ENCODE data around the gene ARR3.
A peak's percentile ranks its signal among the peaks of the same experiment; 100 is the strongest.
"Not testable (repeated sequence)": the region's sequence is repeated elsewhere in the genome, so short reads cannot be mapped to it uniquely, and the experiment has no call there.

ARR3 gene

DNA sequence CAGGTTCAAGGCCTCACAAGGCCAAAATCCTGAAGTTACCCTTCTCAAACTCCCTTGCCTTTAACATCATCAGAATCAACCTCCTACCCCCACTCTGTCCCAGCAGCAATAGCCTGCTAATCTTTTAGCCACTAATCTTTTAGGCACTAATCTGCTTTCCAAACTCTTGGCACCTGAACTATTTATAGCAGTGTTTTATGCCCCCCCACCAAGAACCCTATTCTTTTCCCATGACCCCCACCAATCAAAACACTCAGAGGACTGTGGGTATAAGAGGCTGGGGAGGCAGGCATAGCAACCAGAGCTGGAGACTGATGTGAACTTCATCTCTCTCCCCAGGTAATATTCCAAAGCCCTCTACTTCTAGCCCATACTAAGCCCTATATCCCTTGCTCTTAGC is at the start of gene ARR3:
TSS of gene ARR3 (plus strand) at position 301 of the 400 bp plus-strand sequence. CDS start 1,052 bp downstream, outside the sequence.
- no peak within 1 kb of the TSS for H3K27ac ChIP-seq
- H3K4me3 ChIP-seq, result no peak within 1 kb of the TSS

DNA sequence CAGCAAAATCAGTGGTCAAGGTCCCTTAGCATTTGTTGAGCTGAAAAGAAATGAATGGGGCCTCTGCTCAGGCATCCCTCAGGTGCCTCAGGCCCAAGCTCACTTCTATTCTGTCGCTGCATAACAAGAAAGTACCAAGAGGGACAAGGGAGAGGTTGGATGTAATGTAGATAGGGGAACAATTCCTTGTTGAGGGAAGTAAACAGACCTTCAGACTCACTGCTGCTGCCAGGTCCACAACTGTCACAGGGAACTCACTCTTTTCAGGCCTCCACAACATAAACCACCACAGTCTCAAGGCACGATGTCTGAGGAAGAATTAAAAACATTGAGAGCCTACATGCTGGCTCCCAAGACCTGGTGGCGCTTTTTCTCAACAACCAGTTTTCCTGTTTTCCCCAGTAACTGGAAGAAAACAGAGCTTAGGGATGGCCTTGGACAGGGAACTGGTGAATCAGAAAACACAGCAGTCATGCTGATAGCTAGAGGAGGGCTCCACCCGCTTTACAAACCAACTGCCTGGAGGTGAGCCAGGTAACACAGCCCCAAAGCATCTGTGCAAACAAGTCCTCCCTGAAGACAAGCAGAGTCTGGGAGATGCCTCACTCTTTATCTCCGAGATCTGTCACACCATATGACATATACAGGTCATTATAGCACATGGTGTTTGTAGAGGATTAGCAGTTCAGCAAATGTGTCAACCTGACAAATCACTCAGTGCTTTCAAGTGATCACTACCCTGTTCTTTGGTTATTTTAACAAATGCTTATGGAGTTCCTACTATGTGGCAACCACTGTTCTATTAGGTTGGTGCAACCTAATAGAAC is 48.0 kb upstream of the ARR3 start:
- Histone ChIP-seq H3K4me3 (no peak overlapping the region), H3K27ac (peak overlapping the region in 3 of 21 experiments; percentile 14 to 34 (median 26))

DNA sequence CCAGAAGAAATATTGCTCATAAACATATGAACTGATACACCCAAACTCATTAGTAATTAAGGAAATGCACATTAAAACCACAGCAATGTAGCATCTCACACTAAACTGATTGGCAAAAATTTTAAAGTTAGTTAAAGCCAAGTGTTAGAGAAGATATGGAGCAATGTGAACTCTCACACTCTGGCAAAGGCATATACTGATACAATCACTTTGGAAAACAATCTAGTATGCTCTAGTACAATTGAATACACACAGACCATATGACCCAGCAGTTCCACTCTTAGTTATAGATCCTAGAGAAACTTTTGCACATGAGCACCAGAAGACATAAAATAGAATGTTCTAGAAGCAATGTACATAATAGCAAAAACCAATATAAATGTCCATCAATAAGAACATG is 42.1 kb upstream of the ARR3 start:
- H3K27ac ChIP-seq, result no peak overlapping the region
- no peak overlapping the region for H3K4me3 ChIP-seq

DNA sequence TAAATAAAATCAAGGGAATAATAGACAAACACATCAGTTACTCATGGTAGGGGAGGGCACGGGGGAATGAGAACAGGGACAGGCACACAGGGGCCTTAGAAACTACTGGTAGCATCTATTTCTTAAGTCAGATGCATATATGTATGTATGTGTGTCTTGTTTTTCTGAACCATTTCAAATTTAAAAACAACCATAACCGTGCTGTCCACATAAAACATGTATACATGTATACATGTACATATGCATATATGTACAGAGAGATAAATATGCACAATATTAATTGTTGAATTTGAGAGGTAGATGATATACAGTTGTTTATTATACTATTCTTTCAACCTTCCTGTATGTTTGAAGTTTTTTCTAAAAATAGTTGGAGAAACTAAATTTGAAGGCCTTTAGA is 41.4 kb upstream of the ARR3 start:
- Histone ChIP-seq H3K4me3 (no peak overlapping the region), H3K27ac (no peak overlapping the region)

DNA sequence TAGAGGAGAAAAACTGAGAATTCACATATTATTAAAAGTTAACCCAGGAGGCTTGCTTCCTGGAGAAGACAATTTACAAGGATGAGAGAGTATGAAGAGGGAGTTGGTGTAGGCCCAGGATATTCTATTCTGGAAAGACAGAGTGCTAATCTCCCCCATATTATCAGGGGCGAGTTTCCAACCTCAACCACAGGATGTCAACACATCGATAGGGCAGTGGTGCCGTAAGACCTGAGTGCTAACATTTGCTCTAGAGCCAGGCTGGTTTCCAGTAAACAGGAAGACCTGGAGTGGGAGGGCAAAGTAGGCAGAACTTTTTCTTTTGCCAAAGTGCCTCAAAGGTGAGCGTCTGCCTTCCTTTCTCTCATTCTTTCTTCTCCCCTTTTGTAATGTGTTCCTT is 36.5 kb upstream of the ARR3 start:
- no peak overlapping the region for H3K27ac ChIP-seq
- no peak overlapping the region for H3K4me3 ChIP-seq

DNA sequence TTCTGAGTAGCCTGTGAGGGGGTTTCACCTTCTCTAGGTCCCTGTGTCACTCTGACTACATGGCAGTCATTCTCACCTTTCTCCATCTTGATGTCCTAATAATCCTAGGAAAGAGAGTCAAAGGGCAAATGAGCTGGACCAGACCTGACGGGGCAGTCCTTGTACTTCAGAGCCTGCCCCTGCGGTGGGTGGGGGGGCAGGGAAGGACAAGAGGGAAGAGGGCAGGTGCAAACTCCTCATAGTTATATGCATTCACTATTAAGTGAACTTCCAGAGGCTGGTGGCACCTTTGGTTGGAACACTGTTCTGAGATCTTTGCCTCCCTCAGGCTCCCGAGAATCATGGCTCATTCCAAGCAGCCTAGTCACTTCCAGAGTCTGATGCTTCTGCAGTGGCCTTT is 33.8 kb upstream of the ARR3 start, which contains the start of gene AWAT1:
TSS of gene AWAT1 (plus strand) at position 301 of the 400 bp plus-strand sequence. CDS start at position 342, 41 bp downstream.
- no peak within 1 kb of the TSS for H3K4me3 ChIP-seq
- H3K27ac ChIP-seq, result no peak within 1 kb of the TSS

DNA sequence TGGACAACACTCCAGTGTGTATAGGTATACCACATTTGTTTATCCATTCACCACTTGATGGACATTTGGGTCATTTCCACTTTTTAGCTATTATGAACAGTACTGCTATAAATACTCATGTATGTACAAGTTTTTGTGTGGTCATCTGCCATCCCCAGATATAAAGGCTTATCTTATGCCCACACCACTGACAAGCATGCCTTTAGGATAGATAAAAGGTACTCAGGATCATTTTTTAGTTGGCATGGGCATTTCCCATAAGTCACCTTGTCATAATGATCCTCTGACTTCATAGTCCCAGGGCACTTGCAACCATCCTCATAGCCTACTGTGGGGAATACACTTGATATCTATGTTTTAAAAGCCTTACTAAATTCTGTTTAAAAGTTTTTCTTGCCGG is 27.4 kb upstream of the ARR3 start:
- H3K27ac ChIP-seq, result no peak overlapping the region
- no peak overlapping the region for H3K4me3 ChIP-seq

DNA sequence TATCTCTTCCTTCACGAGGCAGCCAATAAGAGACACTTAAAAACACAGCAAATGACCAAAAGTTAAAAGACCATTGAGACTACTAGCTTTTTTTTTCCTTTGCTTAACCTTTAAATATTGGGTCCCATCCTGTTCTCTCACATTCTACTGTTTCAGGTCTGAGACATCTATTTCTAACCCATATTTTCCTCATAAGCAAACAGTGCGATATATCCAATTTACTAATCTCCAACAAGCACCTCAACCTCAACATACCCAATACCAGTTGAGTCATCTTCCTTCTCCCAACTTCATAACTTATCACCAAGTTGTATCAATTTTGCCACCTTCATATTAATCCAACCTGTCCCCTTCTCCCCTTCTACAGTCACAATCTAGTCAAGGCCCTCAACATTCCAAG is 26.6 kb upstream of the ARR3 start:
- Histone ChIP-seq H3K27ac (no peak overlapping the region), H3K4me3 (no peak overlapping the region)

DNA sequence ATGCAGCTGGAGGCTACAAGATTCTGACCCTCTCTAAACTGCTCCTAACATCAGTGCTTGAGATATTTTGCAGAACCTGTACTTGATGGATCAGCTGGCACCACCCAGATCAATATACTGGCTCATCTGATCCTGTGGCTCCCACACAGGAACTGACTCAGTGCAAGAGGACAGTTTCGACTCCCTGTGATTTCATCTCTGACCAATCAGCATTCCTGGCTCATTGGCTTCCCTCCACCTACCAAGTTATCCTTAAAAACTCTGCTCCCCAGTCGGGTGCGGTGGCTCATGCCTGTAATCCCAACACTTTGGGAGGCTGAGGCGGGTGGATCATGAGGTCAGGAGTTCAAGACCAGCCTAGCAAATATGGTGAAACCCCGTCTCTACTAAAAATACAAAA is 24.5 kb upstream of the ARR3 start:
- not testable (repeated sequence) for H3K4me3 ChIP-seq, H3K27ac ChIP-seq

DNA sequence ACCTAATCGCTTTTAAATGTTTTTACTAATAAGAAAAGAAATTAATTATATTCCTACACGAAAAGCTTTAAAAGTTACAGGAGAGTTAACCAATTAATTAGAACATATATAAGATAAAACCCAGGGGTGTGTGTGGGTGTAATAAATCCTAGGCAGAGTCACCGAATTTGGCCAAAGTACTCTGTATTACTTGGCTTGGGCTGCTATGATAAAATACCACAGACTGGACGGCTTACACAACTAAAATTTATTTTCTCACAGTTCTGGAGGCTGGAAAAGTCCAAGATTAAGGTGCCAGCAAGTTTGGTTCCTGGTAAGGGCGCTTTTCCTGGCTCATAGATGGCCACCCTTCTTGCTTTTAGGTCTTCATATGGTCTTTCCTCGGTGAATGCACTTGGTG is 23.3 kb upstream of the ARR3 start:
- H3K27ac ChIP-seq, result no peak overlapping the region
- H3K4me3 ChIP-seq, result no peak overlapping the region

DNA sequence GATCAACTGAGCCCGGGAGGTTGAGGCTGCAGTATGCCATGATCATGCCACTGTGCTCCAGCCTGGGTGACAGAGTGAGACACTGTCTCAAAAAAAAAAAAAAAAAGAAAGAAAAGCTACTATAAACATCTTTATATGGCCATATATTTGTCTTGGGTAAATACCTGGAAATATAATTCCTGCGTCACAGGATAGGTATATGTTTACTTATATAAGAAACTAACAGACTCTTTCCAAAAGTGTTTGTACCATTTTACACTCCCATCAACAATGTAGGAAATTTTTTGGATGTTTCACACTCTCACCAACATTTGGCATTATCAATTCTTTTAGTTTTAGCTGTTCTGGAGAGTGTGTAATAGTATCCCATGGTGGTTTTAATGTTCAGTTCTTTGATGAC is 20.9 kb upstream of the ARR3 start:
- H3K27ac ChIP-seq, result no peak overlapping the region
- H3K4me3 ChIP-seq, result no peak overlapping the region

DNA sequence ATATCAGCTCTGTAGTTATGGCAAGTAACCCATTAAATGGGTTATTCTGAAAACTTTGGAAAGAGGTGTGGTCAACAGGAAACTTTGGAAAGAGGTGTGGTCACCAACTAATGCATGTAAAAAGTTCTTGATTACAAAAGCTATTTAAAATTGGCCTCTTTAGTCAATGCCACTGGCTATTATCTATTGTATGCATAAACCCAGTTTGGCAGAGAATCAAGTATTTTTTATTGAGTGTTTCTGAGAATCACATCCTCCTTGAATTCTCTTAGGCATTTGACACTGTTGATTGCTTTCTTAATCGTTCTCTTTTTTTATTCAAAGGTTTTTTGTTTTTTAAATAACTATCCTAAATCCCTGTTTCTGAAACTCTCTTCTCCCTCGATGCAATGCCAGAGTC is 15.6 kb upstream of the ARR3 start:
- Histone ChIP-seq H3K4me3 (no peak overlapping the region), H3K27ac (no peak overlapping the region)

DNA sequence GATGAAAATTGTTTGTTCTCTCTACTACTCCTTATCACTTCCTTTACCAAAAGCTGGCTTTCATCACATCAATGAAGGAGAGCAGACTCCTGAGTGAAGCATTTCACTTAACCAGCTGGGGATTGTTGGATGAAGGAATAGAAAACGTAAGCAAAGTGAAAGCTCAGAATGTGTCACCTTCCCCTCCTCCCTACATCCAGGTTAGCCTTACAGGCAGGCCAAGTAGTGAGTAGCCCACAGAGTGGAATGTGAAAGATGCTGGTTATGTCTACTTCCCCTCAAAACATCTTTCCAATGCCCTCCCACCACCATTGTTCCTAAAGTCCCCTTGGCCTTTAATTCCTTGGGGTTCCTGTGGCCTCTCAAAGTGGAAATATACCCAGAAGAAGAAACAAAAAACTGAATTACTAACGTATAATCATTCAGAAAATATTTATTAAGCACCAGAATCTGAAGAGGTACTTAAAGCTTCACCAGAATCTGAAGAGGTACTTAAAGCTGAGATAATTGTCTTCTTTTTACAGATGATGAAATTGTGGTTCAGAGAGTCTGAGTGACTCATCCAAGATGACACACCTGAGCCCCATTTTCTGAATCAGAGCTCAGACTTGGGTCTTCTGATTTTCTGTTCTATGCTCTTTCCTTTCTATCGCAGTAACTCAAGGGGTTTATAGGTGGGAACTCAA is 14.6 kb upstream of the ARR3 start:
- H3K4me3 ChIP-seq, result no peak overlapping the region
- H3K27ac ChIP-seq, result peak overlapping the region in 1 of 21 experiments; percentile 30

DNA sequence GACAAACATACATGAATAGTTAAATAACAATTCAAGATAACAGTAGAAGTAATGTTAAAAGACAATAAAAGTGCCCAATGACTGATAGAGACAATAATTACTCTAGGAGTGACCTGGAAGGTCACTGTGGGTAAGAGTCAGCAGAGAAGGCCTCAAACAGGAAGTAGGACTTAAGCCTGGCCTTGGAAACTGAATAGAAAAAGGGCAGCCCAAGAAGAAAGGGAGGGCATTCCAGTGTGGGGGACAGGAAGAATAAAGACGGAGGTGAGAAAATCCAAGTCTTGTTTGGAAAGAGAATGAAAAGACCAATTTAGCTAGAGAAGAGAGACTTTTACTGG is 14.1 kb upstream of the ARR3 start:
- H3K4me3 ChIP-seq, result no peak overlapping the region
- H3K27ac ChIP-seq, result peak overlapping the region in 1 of 21 experiments; percentile 30

DNA sequence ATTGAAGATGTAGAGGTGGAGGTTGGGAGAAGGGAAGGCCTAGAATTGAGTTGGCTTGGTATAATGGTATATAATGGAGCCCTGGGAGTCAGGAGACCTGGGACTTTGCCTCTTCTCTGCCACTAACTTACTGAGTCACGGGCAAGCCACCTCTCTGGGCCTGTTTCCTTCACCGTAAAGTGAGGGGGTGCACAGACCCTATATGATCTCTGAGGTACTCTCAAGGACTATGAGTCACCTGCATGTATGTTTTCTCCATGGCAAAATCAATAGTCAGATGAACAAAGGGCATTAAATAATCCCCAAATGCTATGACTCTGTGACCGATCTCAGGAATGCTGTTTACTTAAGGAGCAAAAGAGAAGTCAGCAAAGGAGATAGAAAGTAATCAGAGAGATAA is 13.2 kb upstream of the ARR3 start:
- H3K27ac ChIP-seq, result no peak overlapping the region
- H3K4me3 ChIP-seq, result no peak overlapping the region

DNA sequence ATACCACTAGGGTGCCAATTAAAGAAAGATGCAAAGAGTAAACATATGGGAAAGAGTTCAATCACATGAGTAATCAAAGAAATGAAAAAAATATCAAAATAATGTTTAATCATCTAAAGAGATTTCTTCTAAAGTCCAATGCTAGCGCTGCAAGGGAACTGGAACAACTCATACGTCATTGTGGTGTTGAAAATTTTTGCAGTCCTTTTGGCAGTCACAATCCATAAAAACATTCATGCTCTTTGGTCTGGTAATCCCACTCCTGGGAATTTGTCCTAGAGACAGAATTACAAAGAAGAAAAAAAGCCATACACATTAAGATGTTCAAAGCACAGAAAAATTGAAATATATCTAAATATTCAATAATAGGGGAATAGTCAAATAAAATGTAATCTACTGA is 12.7 kb upstream of the ARR3 start:
- Histone ChIP-seq H3K27ac (no peak overlapping the region), H3K4me3 (no peak overlapping the region)

DNA sequence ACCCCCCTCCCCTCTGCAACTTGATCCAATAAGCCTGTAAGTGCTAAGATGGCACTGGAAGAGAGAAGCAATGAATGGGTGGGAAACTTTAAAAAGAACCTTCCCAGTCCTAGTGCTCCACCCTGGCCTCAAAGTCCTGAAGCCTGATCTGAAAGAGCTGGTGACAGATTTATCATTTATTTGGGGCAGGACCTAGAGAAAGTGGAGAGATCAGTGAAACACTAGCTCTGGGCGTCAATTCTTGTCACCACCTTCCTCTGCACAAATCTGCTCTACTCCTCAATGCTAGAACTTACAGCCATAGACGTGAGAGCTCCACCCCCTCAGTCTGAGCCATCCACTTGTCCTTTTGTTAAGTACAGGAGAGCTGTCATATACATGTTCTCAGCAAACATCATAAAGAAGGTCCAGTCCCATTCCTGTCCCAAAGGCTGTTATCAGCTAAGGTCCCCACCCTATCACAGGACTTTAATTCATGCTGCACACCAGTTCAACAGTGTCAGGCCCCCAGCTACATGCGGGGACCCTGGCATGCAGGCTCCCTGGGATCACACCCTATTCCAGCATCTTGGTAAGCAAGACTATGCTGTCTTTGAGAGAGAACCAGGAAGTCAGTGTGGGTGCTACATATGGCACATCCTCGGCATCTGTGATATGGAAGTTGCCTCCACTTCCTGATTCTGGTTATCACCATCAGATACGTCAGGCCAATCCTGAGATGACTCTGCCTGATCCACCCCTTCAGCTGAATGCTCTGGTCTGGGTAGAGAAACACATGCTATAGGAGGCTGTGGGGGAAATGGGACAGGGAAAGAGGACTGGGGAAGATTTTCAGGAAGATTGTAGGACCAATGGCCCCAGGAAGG is 10.5 kb upstream of the ARR3 start:
- Histone ChIP-seq H3K27ac (no peak overlapping the region), H3K4me3 (no peak overlapping the region)

DNA sequence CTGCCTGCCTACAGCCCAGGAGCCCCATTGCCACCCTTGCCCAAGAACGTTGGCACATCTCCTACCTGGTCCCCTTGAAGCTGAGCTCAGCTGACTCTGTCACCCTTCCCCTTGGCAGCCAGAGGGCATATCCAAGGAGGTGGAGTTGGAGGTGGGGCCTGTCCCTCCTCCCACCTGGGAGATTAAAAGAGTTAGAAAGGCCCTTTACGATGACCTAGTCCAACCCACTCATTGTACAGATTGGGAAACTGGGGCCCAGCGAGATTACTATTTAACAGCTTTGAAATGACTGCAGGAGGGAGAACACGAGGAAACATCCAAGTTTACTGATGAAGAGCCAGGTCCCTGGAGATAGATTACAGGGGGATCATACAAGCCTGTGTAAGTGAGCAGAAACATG is 8.0 kb upstream of the ARR3 start, which contains the start of gene P2RY4:
TSS of gene P2RY4 (minus strand) at position 101 of the 400 bp plus-strand sequence. CDS start 580 bp downstream, outside the sequence.
- no peak within 1 kb of the TSS for H3K27ac ChIP-seq
- H3K4me3 ChIP-seq, result no peak within 1 kb of the TSS

DNA sequence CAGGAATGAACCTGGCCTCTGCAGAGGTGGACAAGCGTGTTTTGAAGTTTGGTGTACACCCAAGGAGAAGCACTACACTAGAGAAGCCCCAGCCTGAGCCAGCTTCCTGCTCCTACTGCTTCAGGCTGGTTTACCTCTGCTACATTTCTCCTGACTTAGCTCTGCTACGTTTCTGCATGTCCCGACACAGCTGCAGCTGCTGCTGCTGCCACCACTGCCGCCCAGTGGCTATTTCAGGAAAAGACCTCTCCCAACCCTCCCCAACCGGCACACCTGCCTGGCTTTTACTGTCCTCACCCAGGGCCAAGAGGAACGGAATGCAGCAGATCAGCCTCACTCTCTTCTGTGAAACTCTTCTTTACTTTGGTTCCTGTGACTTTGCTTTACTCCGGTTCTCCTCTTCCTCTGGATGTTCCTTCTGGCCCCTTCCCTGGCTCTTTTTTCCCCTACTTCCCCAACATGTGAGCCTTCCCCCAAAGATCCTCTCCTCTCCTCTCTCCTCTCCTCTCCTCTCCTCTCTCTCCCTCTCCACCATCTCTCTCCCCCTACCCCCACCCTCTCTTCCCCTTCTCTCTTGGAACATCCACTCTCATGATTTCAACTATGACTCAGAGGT is 5.1 kb upstream of the ARR3 start:
- no peak overlapping the region for H3K4me3 ChIP-seq
- H3K27ac ChIP-seq, result no peak overlapping the region

DNA sequence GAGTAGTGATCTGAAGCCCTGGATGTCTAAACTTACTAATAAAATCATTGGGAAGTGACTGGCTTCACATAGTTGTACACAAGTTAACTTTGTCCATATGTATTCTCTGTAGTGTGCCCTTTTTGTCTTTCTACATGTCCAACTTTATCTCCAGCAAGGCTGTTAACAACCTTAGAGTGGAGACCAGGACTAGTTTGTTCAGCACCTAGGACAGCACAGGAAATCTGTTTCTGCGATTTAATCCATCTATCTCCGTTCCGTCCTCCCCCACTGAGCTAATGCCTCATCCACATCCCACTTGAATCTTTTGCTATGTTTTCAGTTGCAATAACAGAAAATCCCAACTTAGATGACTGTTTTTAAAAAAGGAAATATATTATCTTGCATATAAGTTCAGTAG is 3.4 kb upstream of the ARR3 start:
- Histone ChIP-seq H3K27ac (no peak overlapping the region), H3K4me3 (no peak overlapping the region)
